Subcutaneous abdominal adipose tissue (tissue), 5 donors: ENCODE data around the gene OBI1.

ENCODE experiments used
- H3K27ac ChIP-seq: one replicate; pipeline ENCODE4 v1.7.0; 2013; ENCODE audit warnings: low read depth, mild to moderate bottlenecking, inconsistent platforms, low read length, moderate library complexity
- H3K27me3 ChIP-seq, 5 donors: one replicate each; pipeline ENCODE4 v1.7.0; 2013; ENCODE audit warnings: low read length in 5 of 5, inconsistent platforms in 1 of 5; ENCODE audit not compliant: control insufficient read depth in 5 of 5, insufficient read depth in 4 of 5
- H3K36me3 ChIP-seq, 5 donors: one replicate each; pipeline ENCODE4 v1.7.0; 2013; ENCODE audit warnings: low read length in 5 of 5; ENCODE audit not compliant: control insufficient read depth in 5 of 5, insufficient read depth in 5 of 5
- H3K4me1 ChIP-seq, 5 donors: one replicate each; pipeline ENCODE4 v1.7.0; 2013; ENCODE audit warnings: low read length in 5 of 5, mild to moderate bottlenecking in 3 of 5, moderate library complexity in 1 of 5; ENCODE audit not compliant: control insufficient read depth in 5 of 5, insufficient read depth in 5 of 5
- H3K4me3 ChIP-seq, 5 donors: one replicate each; pipeline ENCODE4 v1.7.0; 2013; ENCODE audit warnings: low read length in 5 of 5, low read depth in 1 of 5
- H3K9ac ChIP-seq, 5 donors: one replicate each; pipeline ENCODE4 v1.7.0; 2013; ENCODE audit warnings: low read length in 5 of 5, mild to moderate bottlenecking in 4 of 5, moderate library complexity in 3 of 5
- H3K9me3 ChIP-seq, 5 donors: one replicate each; pipeline ENCODE4 v1.7.0; 2013; ENCODE audit warnings: low read length in 5 of 5; ENCODE audit not compliant: control insufficient read depth in 5 of 5
- donor health status: healthy.
- donor health status: healthy.
- donor health status: healthy.
- donor health status: healthy.
- donor health status: healthy.

Gene OBI1

GRCh38 chr13:78658630-78659449 lies at the start of gene OBI1:
TSS of gene OBI1 (minus strand) at chr13:78659155. CDS start at chr13:78659120, 35 bp downstream.
- no peaks in the 10 kb centered on the region for H3K9me3 ChIP-seq
- no peaks in the 10 kb centered on the region for H3K36me3 ChIP-seq
- H3K27ac ChIP-seq: peak within 1 kb of the TSS; percentile 70
- H3K4me3 ChIP-seq: peak within 1 kb of the TSS; percentile 78 to 99 (median 95)
- H3K4me1 ChIP-seq: peaks cover 6 to 35% (median 29%) of the 10 kb centered on the region in 5 donors
- H3K27me3 ChIP-seq: no peaks in the 10 kb centered on the region
- peak within 1 kb of the TSS; percentile 30 to 89 (median 88) for H3K9ac ChIP-seq

- no peaks in the 10 kb centered on the region for H3K4me1 ChIP-seq
- H3K27me3 ChIP-seq: no peaks in the 10 kb centered on the region
- no peak overlapping the region for H3K4me3 ChIP-seq
- no peaks in the 10 kb centered on the region for H3K9me3 ChIP-seq
- no peak overlapping the region for H3K9ac ChIP-seq
- no peaks in the 10 kb centered on the region for H3K36me3 ChIP-seq
- no peak overlapping the region for H3K27ac ChIP-seq
These were observed 42.4 kb upstream of the OBI1 start for GRCh38 chr13:78701383-78701782.

- Histone ChIP-seq H3K4me3 (no peak overlapping the region), H3K27me3 (no peaks in the 10 kb centered on the region), H3K9me3 (no peaks in the 10 kb centered on the region), H3K36me3 (no peaks in the 10 kb centered on the region), H3K27ac (no peak overlapping the region), H3K4me1 (no peaks in the 10 kb centered on the region), H3K9ac (no peak overlapping the region)
These were observed 41.4 kb upstream of the OBI1 start for GRCh38 chr13:78700121-78700910.

- H3K4me1 ChIP-seq: no peaks in the 10 kb centered on the region
- peaks cover 0 to 5% (median 1%) of the 10 kb centered on the region in 5 donors for H3K9me3 ChIP-seq
- no peak overlapping the region for H3K27ac ChIP-seq
- H3K9ac ChIP-seq: no peak overlapping the region
- H3K4me3 ChIP-seq: no peak overlapping the region
- no peaks in the 10 kb centered on the region for H3K27me3 ChIP-seq
- no peaks in the 10 kb centered on the region for H3K36me3 ChIP-seq
These were observed 30.1 kb upstream of the OBI1 start for GRCh38 chr13:78689011-78689410.

GRCh38 chr13:78686461-78686860 lies 27.5 kb upstream of the OBI1 start:
- Histone ChIP-seq H3K4me3 (no peak overlapping the region), H3K27ac (no peak overlapping the region), H3K36me3 (no peaks in the 10 kb centered on the region), H3K27me3 (no peaks in the 10 kb centered on the region), H3K9me3 (peaks cover 0 to 10% (median 6%) of the 10 kb centered on the region in 5 donors), H3K9ac (no peak overlapping the region), H3K4me1 (no peaks in the 10 kb centered on the region)

GRCh38 chr13:78680576-78681350 lies 21.8 kb upstream of the OBI1 start:
- no peak overlapping the region for H3K4me3 ChIP-seq
- no peaks in the 10 kb centered on the region for H3K36me3 ChIP-seq
- no peak overlapping the region for H3K9ac ChIP-seq
- peaks cover 0 to 10% (median 6%) of the 10 kb centered on the region in 5 donors for H3K9me3 ChIP-seq
- H3K27me3 ChIP-seq: no peaks in the 10 kb centered on the region
- no peaks in the 10 kb centered on the region for H3K4me1 ChIP-seq
- H3K27ac ChIP-seq: no peak overlapping the region

- no peaks in the 10 kb centered on the region for H3K36me3 ChIP-seq
- no peak overlapping the region for H3K9ac ChIP-seq
- H3K4me1 ChIP-seq: no peaks in the 10 kb centered on the region
- H3K4me3 ChIP-seq: no peak overlapping the region
- no peaks in the 10 kb centered on the region for H3K27me3 ChIP-seq
- peaks cover 0 to 10% (median 6%) of the 10 kb centered on the region in 5 donors for H3K9me3 ChIP-seq
- H3K27ac ChIP-seq: no peak overlapping the region
These were observed 21.2 kb upstream of the OBI1 start for GRCh38 chr13:78680115-78680561.

- Histone ChIP-seq H3K36me3 (no peaks in the 10 kb centered on the region), H3K27ac (no peak overlapping the region), H3K4me3 (no peak overlapping the region)
These were observed 20.4 kb upstream of the OBI1 start for GRCh38 chr13:78679329-78679728.

GRCh38 chr13:78675112-78675511 lies 16.2 kb upstream of the OBI1 start:
- Histone ChIP-seq H3K9ac (no peak overlapping the region), H3K4me3 (no peak overlapping the region), H3K9me3 (no peaks in the 10 kb centered on the region), H3K4me1 (no peaks in the 10 kb centered on the region), H3K27ac (no peak overlapping the region), H3K36me3 (no peaks in the 10 kb centered on the region), H3K27me3 (peaks cover 0 to 4% (median 0%) of the 10 kb centered on the region in 5 donors)

More at GRCh38 chr13:78679329-78679728, 20.4 kb upstream of the OBI1 start:
- Histone ChIP-seq H3K9me3 (peaks cover 0 to 10% (median 6%) of the 10 kb centered on the region in 5 donors), H3K9ac (no peak overlapping the region), H3K4me1 (no peaks in the 10 kb centered on the region), H3K27me3 (no peaks in the 10 kb centered on the region)
